WI38 (cell line): ENCODE data around the gene LDB2.
A peak's percentile ranks its signal among the peaks of the same experiment; 100 is the strongest.

ENCODE experiments used
- H3K4me3 ChIP-seq: 2 replicates; pipeline ENCODE4 v1.5.1; 2011; ENCODE audit warnings: low read depth, mild to moderate bottlenecking, control low read depth, low read length
- TF ChIP-seq, protein P1 (sequence below): IDR thresholded peaks from 2 replicates; pipeline ENCODE4 v1.5.1; 2012; ENCODE audit warnings: low read depth, mild to moderate bottlenecking, control low read depth, low read length

LDB2 gene

DNA sequence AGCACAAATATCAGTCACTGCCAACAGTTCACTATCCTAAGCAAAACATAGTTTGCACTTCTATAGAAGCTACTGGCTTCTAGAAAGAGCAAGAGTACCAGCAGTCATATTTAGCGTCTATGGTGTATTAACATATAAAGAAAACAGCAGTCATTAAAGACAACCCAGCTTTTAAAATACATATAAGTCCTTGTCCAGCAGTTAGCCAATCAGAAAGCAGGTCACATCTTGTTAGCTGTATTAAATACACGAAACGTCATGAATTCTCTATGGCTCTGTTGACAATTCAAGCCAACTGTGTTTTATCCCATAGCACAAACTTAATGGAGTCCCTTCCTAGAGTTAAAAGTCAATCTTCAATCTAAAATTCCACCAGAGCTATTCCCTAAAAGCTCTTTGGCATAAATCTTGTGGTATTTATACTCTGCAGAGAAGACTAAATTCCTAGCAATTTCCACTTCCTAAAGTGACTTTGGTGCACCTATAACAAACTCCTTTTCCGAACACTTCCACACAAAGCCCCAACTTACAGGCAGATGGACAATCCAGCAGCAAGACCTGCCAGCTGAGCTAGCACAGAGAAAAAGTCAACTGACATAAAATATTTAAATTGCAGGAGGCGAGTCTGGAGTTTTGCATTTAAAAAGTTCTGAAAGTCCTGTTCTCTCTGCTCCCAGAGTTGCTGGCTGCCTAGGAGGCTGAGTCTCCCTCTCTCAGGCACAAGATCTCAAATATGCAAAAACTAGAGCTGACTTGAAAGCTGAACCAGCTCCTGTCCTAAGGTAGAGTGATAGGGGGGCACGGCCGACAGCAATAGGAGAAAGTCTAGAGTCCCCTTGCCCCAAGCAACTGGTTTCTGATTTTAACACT is 1.3 kb downstream of the LDB2 start:
- TF ChIP-seq, protein P1, sequence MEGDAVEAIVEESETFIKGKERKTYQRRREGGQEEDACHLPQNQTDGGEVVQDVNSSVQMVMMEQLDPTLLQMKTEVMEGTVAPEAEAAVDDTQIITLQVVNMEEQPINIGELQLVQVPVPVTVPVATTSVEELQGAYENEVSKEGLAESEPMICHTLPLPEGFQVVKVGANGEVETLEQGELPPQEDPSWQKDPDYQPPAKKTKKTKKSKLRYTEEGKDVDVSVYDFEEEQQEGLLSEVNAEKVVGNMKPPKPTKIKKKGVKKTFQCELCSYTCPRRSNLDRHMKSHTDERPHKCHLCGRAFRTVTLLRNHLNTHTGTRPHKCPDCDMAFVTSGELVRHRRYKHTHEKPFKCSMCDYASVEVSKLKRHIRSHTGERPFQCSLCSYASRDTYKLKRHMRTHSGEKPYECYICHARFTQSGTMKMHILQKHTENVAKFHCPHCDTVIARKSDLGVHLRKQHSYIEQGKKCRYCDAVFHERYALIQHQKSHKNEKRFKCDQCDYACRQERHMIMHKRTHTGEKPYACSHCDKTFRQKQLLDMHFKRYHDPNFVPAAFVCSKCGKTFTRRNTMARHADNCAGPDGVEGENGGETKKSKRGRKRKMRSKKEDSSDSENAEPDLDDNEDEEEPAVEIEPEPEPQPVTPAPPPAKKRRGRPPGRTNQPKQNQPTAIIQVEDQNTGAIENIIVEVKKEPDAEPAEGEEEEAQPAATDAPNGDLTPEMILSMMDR = no peak
- H3K4me3 ChIP-seq = peak overlapping the region; percentile 80

DNA sequence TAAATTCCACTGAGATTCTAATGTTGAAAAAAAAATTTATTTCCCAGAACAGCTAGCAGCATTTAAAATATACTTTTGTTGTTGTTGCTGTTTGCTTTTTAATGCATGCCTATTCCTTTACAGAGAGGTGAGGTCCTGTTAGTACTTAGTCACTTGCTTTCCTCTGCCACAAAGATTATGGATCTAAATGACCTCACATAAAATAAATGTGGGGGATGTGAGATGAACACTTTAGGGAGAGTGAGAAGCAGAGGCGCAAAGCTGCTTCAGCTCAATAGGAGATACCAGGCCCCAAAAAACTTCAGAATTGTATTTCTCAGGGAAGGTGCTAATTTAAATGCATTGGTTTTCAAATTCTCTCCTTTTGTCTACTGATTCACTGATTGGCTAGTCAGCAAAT is 4.0 kb downstream of the LDB2 start:
- H3K4me3 ChIP-seq = no peak overlapping the region

DNA sequence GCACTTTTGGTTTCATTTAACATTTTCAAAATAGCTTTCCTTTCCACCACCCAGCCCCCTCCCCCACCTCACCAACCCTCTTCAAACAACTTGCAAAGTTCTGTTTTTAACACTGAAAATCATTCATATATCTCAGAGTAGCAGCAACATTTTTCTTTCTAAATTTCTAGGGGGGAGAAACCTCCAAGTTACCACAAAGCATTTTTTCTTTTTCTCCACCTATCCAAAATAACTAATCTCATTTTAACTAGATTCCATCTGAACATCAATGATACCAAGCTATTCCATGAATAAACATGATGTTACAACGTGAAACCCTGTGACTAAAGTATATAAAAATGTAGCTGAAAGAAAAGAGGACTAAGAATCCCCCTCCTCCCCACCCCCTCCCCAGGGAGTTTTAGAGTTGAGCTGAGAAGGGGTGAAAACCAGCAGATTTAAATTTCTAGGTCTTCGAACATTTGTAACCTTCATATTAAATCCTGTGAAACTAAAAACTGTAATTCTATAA is 5.2 kb downstream of the LDB2 start:
- TF ChIP-seq, protein P1 = no peak
- peak overlapping the region; percentile 24; the same call in 1 of the 2 replicates for H3K4me3 ChIP-seq

More for the DNA sequence above, 4.0 kb downstream of the LDB2 start:
- TF ChIP-seq, protein P1 = no peak

DNA sequence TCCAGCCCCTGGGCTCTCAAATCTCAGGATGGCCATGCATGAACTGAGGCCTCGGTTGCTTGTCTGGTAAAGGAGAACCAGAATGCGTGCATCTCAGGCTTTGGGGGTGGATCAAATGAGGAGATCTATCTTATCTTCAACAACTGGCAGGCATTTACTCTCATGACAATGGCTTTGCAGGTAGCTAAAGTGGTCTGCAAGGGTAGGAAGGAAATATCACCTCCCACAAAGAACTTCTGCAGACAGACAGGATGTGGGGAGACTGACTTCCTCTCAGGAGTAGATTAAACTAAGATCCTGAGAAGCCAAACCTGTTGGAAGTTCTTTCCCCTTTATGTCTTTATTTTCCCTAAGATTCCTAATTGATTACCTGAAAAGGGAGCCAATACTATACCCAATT is 7.8 kb downstream of the LDB2 start:
- H3K4me3 ChIP-seq = no peak overlapping the region
- TF ChIP-seq, protein P1 = no peak

DNA sequence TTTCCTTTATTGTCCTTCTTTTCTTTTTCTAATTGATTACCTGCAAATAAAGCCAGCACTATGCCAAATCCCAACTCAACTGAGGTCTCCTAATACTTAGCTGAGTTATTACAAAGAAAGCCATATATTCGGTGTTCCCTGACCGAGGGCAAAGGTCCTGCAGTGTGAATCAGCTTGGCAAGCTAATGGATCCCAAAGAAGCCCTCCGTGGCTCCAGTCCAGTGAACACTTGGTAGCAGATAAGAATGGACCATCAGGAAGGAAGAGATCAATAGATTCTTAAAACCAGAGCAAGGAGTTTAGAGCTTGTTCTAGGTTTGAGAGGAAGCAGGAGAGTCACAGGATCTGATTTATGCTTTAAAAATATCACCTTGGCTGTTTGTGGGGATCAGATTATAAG is 8.5 kb downstream of the LDB2 start:
- no peak overlapping the region for H3K4me3 ChIP-seq
- TF ChIP-seq, protein P1 = no peak

DNA sequence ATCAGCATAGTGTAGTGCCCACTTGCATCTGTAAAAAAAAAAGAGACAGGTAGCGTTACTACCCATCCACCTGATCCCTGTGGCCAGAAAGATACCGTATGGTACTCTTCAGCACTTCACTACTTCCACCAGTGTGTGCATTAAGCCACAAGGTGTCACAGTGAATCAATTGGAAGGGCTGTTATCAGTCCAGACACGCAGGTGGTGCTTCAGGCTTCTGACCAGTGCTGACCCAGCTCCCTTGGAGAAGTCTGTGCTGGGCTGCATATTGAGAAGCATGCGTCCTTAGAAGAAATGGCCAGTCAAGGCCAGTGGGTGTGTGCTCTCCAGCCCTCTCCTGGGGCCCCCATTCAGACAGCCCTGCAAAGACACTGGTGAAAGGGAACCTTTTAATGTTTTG is 10.6 kb downstream of the LDB2 start:
- TF ChIP-seq, protein P1 = no peak
- H3K4me3 ChIP-seq = no peak overlapping the region
